GM23248 (cell line): ENCODE data around the gene G2E3.

ENCODE experiments used
- EZH2 ChIP-seq: fragments of 200-600 bp; sonication (generic); IDR thresholded peaks from 2 replicates; pipeline ENCODE4 v1.6.1; 2018; ENCODE audit warnings: antibody characterized with exemption, mild to moderate bottlenecking; ENCODE audit not compliant: insufficient read depth, poor library complexity, severe bottlenecking
- EZH2phosphoT487 ChIP-seq: fragments of 200-600 bp; sonication (generic); IDR thresholded peaks from 2 replicates; pipeline ENCODE4 v1.6.1; 2018; ENCODE audit warnings: antibody characterized with exemption, moderate library complexity, mild to moderate bottlenecking, low read depth; ENCODE audit not compliant: insufficient read depth

DNA sequence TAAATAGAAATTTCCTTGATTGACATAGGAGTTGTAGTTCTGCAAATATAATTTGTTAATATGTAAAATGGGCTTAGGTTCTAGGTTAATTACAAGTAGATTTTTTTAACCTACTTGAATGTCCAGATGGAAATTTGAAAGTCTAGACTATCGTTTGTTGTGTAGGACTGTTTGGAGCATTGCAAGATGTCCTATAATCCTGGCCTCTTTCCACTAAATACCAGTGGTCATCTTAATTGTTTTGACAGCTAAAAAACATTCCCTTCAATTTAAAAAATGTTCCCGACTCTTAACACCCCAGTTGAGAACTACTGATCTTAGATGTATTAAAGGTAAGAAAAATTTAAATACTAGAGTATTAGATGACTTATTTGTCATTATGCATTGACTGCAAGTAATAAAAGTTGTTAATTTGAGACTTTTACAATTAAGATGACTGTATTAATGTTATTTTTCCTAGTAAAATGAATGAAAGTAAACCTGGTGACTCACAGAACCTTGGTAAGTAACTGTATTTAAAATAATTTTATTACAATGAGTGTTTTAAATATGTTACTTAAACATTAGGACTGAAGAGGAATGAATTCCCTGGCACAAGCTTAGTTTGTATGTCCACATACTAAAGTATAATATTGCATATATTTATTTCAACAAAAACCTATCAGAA, 21.8 kb downstream of the G2E3 start:
- TF ChIP-seq EZH2phosphoT487 (no peak), EZH2 (no peak)
